Activated gamma-delta T cell treated with anti-CD3 and anti-CD28 coated beads, Interleukin-2, amount 50 U/mL, for 16 hours (primary cell): ENCODE results near the gene PCBP3.
"Not testable (repeated sequence)": the region's sequence is repeated elsewhere in the genome, so short reads cannot be mapped to it uniquely, and the experiment has no call there.

ENCODE experiments used
- DNase-seq: peaks from one replicate; pipeline ENCODE4 v3.0.0-alpha.2; 2020; ENCODE audit warnings: low read depth

PCBP3 gene

GRCh38 chr21:45613881-45614280, 29.6 kb upstream of the PCBP3 start:
- DNase-seq, result no peak

- DNase-seq, result peak; percentile 79
Observed at GRCh38 chr21:45615145-45615711, 28.3 kb upstream of the PCBP3 start.

DNA sequence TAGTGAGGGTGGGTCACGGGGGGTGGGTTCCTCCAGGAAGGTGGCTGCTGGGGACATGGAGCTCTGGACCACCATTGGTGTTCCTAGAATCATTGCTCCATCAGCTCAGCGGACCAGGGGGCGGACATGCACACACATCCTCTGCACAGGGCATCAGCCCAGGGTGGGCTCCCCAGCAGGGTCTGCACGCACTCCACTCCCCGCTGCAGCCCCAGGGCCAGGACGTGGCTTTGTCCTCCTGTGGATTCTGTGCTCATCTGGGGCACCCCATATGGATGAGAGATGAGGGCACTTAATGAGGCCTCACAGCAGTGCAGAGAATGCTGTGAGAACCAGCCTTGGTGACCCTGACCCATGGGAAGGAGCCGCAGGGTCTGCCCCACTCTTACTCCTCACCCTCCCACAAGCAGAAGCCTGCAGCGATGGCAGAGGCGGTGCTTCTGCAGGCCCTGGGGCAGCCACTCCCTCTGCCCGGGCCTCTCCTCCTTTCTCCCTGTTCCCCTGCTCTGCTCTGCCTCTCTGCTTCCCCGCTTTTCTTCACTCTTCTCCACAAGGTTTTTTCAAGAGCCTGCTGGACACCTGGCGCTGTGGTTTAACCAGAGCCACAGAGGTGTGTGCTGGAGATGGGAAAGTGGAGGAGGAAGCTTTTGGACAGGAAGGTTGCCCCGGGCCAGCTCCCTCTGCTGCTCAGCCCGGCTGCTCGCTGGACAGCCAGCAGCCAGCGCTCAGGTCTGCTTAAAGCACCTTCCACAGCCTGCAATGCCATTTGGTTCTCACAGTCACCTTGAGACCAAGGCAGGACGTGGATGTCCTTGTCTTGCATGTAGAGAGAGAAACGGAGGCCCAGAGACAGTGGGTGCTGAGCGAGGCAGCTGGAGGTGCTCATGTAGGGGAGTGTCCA, 26.3 kb upstream of the PCBP3 start:
- no peak for DNase-seq

DNA sequence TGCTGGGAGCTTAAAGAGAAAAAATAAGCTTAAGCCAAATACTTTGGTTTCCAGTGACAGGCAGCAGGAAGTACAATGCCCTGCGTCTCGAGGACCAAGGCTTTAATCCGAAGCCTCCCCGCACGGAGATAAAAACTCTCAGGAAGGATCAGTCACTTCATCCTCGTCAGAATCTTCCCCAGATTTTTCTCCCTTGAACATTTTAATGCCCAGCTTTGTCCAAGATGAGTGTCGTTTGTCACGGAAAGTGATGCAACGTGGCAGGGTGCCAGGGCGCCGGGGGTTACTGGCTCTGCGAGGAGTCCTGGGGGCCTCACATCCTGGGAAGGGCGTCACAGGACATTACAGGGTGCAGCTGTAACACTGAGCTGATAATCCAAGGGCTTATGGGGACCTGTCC, 25.2 kb upstream of the PCBP3 start:
- DNase-seq, result no peak

DNA sequence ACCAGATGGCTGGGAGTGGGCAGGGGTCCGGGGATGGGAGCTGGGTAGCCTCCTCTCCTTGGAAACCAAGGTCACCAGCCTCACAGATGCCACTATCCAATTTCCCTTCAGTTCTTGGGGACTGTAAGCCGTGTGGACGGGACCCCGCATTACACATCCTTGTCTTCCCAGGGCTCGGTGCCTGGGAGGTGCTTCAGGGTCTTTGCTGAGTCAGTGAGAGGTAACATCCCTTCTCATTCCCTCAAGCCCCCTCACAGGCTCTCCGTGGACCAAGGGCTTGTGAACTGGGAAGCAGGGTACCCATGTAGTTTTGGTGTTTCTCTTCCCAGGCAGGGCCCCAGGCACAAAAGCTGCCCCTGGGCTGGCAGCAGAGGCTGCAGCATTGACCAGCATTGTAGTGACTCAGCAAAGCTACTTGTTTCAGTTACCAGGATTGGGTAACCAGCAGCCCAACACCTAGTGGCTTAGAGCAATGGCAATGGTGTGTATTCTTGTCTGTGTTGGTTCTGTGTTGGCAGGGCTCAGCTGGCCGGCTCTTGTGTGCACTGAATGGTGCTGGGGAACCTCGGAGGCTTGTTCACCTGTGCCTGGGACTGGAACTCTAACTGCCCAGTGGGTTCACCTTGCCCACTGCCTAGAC, 24.6 kb upstream of the PCBP3 start:
- DNase-seq, result no peak

GRCh38 chr21:45620201-45620923, 23.2 kb upstream of the PCBP3 start:
- no peak for DNase-seq

GRCh38 chr21:45621435-45622331, 21.8 kb upstream of the PCBP3 start:
- not testable (repeated sequence) for DNase-seq

GRCh38 chr21:45622416-45623097, 21.0 kb upstream of the PCBP3 start:
- DNase-seq, result no peak

DNA sequence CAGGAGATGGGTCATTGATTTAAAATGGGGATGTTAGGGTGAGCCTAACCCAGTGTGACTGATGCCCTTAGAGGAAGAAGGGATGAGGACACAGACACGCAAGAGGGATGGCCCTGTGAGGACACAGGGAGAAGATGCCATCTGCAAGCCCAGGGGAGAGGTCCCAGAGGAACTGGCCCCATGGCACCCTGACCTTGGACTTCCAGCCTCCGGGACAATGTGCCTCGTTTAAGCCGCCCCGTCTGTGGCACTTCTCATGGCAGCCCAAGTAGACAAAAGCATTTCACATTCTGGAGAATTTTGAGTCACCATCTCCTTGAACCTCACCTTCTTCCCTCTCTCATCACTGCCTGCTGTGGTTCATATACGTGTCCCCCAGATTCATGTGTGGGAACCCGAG, 20.1 kb upstream of the PCBP3 start:
- no peak for DNase-seq

DNA sequence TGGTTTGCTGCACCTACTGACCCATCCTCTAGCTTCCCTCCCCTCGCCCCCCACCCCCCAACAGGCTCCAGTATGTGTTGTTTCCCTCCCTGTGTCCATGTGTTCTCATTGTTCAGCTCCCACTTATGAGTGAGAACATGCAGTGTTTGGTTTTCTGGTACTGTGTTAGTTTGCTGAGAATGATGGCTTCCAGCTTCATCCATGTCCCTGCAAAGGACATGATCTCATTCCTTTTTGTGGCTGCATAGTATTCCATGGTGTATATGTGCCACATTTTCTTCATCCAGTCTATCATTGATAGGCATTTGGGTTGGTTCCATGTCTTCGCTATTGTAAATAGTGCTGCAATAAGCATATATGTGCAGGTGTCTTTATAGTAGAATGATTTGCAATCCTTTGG, 17.4 kb upstream of the PCBP3 start:
- not testable (repeated sequence) for DNase-seq

GRCh38 chr21:45629046-45629981, 14.2 kb upstream of the PCBP3 start:
- no peak for DNase-seq

GRCh38 chr21:45630066-45630694, 13.3 kb upstream of the PCBP3 start:
- DNase-seq, result no peak

DNA sequence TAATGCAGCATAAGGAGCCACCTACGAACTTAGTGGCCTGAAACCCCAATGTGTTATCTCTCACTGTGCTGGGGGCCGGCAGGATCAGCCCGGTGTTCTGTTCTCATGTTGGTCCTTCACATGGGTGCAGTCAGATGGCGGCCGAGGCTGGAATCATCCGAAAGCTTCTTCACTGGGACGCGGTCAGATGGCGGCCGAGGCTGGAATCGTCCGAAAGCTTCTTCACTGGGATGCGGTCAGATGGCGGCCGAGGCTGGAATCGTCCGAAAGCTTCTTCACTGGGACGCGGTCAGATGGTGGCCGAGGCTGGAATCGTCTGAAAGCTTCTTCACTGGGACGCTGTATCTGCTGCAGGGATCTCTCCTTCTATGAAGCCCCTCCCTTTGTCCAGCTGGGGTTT, 12.6 kb upstream of the PCBP3 start:
- no peak for DNase-seq

GRCh38 chr21:45631540-45631939, 12.0 kb upstream of the PCBP3 start:
- no peak for DNase-seq

DNA sequence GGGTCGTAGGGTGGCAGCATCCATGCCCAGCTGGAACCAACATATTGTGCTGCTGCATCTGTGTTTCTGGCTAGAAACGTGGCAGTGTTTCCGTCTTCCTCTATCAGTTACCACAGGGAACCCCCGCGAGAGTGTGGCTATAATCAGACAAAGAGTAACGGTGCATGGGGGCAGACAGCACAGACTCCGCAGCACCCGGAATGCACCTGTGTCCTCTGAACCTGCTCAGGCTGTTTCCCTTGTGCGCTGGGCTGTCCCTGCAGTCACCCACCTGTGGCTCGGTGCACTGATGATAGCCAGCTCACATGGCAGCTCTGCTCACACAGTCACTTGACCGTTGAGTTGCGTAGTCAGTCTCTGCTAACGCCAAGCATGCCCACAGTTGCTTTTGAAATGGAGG, 11.4 kb upstream of the PCBP3 start:
- DNase-seq, result no peak

GRCh38 chr21:45632637-45633251, 10.8 kb upstream of the PCBP3 start:
- DNase-seq, result no peak

- no peak for DNase-seq
Observed at GRCh38 chr21:45634511-45635183, 8.9 kb upstream of the PCBP3 start.
